Chondrocyte (in vitro differentiated cells): ENCODE data around the gene NAT10. TPM values are rescaled to one million over a fixed set of nuclear protein-coding genes. Genes with fewer than 3 reads are reported as not detected.
"Not testable (repeated sequence)": the region's sequence is repeated elsewhere in the genome, so short reads cannot be mapped to it uniquely, and the experiment has no call there.

Experiments used
- DNase-seq: peaks from one replicate; pipeline ENCODE4 v3.0.0; 2021; ENCODE audit warnings: mixed read lengths, low spot score
- H3K27ac Mint-ChIP-seq: one replicate; pipeline ENCODE4 v1.8.0; 2021; ENCODE audit warnings: mild to moderate bottlenecking, moderate library complexity, mixed read lengths; ENCODE audit not compliant: unreplicated experiment
- H3K27me3 Mint-ChIP-seq: 2 replicates; pipeline ENCODE4 v1.8.0; 2021; ENCODE audit warnings: low read depth, mixed read lengths
- H3K36me3 Mint-ChIP-seq: 2 replicates; pipeline ENCODE4 v1.8.0; 2021; ENCODE audit warnings: low read depth, mixed read lengths
- H3K4me1 Mint-ChIP-seq: 2 replicates; pipeline ENCODE4 v1.8.0; 2021; ENCODE audit warnings: low read depth, mild to moderate bottlenecking, mixed read lengths
- H3K4me3 Mint-ChIP-seq: one replicate; pipeline ENCODE4 v1.8.0; 2021; ENCODE audit warnings: mild to moderate bottlenecking, moderate library complexity, mixed read lengths; ENCODE audit not compliant: unreplicated experiment
- H3K9me3 Mint-ChIP-seq: 2 replicates; pipeline ENCODE4 v1.8.0; 2021; ENCODE audit warnings: low read depth, mixed read lengths
- total RNA-seq: library from RNA; stranded (reverse); gene quantifications from 3 replicates; pipeline ENCODE4 v1.2.1, GENCODE V29; 2021
- TF ChIP-seq, protein P1 (sequence below): fragments of 200-600 bp; sonication (generic); IDR thresholded peaks from 2 replicates; pipeline ENCODE4 v1.5.0; 2021; ENCODE audit warnings: antibody characterized with exemption, mild to moderate bottlenecking, moderate library complexity

Gene NAT10
- total RNA-seq, 1 donor from 2014 or later, result 25.8 TPM

- no peaks in the 10 kb centered on the region for H3K4me1 Mint-ChIP-seq
- H3K36me3 Mint-ChIP-seq, result peaks cover 46% of the 10 kb centered on the region
- no peaks in the 10 kb centered on the region for H3K27me3 Mint-ChIP-seq
- TF ChIP-seq, protein P1, sequence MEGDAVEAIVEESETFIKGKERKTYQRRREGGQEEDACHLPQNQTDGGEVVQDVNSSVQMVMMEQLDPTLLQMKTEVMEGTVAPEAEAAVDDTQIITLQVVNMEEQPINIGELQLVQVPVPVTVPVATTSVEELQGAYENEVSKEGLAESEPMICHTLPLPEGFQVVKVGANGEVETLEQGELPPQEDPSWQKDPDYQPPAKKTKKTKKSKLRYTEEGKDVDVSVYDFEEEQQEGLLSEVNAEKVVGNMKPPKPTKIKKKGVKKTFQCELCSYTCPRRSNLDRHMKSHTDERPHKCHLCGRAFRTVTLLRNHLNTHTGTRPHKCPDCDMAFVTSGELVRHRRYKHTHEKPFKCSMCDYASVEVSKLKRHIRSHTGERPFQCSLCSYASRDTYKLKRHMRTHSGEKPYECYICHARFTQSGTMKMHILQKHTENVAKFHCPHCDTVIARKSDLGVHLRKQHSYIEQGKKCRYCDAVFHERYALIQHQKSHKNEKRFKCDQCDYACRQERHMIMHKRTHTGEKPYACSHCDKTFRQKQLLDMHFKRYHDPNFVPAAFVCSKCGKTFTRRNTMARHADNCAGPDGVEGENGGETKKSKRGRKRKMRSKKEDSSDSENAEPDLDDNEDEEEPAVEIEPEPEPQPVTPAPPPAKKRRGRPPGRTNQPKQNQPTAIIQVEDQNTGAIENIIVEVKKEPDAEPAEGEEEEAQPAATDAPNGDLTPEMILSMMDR, result no peak
- DNase-seq, result no peak
- no peaks in the 10 kb centered on the region for H3K9me3 Mint-ChIP-seq
- no peak overlapping the region for H3K27ac Mint-ChIP-seq
- H3K4me3 Mint-ChIP-seq, result no peak overlapping the region
Measured at GRCh38 chr11:34086554-34087283, 18.7 kb upstream of the NAT10 start.

- TF ChIP-seq, protein P1, result no peak
Measured at GRCh38 chr11:34091825-34092224, 13.6 kb upstream of the NAT10 start.

DNA sequence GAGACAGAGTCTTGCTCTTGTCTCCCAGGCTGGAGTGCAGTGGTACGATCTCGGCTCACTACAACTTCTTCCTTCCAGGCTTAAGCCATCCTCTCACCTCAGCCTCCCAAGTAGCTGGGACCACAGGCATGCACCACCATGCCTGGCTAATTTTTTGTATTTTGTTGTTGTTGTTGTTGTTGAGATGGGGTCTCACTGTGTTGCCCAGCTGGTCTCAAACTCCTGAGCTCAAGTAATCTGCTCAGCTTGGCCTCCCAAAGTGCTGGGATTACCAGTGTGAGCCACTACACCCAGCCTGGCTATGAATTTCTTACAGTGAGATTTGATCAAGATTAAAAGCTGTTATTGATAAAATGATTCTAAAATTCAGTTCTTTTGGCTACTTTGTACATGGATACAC is 10.5 kb upstream of the NAT10 start:
- H3K9me3 Mint-ChIP-seq, H3K27me3 Mint-ChIP-seq, H3K27ac Mint-ChIP-seq, H3K4me3 Mint-ChIP-seq, DNase-seq, H3K4me1 Mint-ChIP-seq: not testable (repeated sequence)
- H3K36me3 Mint-ChIP-seq, result peaks cover 47% of the 10 kb centered on the region

More at GRCh38 chr11:34091825-34092224, 13.6 kb upstream of the NAT10 start:
- Mint-ChIP-seq H3K4me3 (no peak overlapping the region), H3K36me3 (peaks cover 40% of the 10 kb centered on the region), H3K27me3 (no peaks in the 10 kb centered on the region), H3K9me3 (no peaks in the 10 kb centered on the region), H3K27ac (no peak overlapping the region), H3K4me1 (no peaks in the 10 kb centered on the region)
- DNase-seq, result no peak

DNA sequence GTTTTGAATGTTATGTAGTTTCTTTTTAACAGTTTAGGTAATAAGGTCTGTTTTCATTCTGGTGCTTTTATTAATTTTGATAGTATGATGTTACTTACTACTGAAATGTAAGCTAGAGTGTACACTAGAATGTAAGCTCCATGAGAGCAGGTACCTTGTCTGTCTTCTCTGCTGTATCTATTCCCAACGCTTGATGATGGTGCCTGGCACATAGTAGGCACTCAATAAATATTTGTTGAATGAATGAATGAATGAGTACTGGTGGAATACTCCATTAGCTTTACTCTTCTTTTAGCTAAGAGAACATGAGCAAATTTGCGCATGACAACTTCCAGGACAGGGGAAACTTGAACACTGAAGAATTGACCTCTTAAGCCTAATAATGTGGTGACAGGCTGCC is 6.6 kb upstream of the NAT10 start:
- Mint-ChIP-seq H3K36me3 (peaks cover 30% of the 10 kb centered on the region), H3K4me1 (peaks cover 2% of the 10 kb centered on the region), H3K27me3 (no peaks in the 10 kb centered on the region), H3K9me3 (no peaks in the 10 kb centered on the region), H3K27ac (no peak overlapping the region), H3K4me3 (no peak overlapping the region)
- TF ChIP-seq, protein P1, result no peak
- no peak for DNase-seq

DNA sequence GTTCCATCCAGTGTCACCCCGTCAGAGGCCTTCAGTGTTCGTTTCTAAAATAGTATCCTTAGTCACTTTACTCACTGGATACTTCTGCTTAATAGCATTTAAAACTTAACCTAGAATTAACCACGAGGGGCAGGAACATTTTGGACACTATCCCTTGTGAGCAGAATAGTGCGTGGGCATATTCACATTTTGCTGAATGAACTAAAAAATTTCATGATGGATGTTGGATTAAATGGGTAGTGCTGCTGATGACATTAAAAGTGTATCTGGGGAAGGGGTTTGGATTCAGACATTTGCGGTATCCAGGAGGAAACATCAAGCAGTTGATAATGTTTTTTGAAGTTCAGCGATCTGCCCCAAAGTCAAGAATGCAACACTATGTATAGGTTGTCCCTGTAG is 750 bp upstream of the NAT10 start:
- H3K27me3 Mint-ChIP-seq, result no peaks in the 10 kb centered on the region
- peaks cover 36% of the 10 kb centered on the region for H3K4me1 Mint-ChIP-seq
- no peaks in the 10 kb centered on the region for H3K9me3 Mint-ChIP-seq

More for the DNA sequence above, 750 bp upstream of the NAT10 start:
- DNase-seq, result no peak
- TF ChIP-seq, protein P1, result peak; percentile 14
- peak overlapping the region; percentile 94 for H3K27ac Mint-ChIP-seq
- peak overlapping the region; percentile 93 for H3K4me3 Mint-ChIP-seq
- peaks cover 16% of the 10 kb centered on the region for H3K36me3 Mint-ChIP-seq
